ENCODE data around the gene ETDB. TPM values are rescaled to one million over a fixed set of nuclear protein-coding genes. Genes with fewer than 3 reads are reported as not detected.

ETDB gene
- total RNA-seq, 1 donor from 2014 or later, result not detected

Other genes starting within 250 kb of the ETDB start
- gene MOSPD1, start 205.3 kb downstream of the ETDB start, total RNA-seq, result 11.0 TPM
- gene SMIM10, start 129.5 kb downstream of the ETDB start, total RNA-seq, result 14.2 TPM
- gene RTL8B, start 98.0 kb downstream of the ETDB start, total RNA-seq, result 14.8 TPM
- gene RTL8C, start 88.2 kb downstream of the ETDB start, total RNA-seq, result 133 TPM
- 44.2 TPM for gene RTL8A, start 68.4 kb downstream of the ETDB start, total RNA-seq
- 4.8 TPM for gene SMIM10L2B, start 21.8 kb downstream of the ETDB start, total RNA-seq
- gene CT55, start 50.9 kb upstream of the ETDB start, total RNA-seq, result not detected
- not detected for gene ETDA, start 131.5 kb upstream of the ETDB start, total RNA-seq
- not detected for gene ETDC, start 189.0 kb upstream of the ETDB start, total RNA-seq
- 10.3 TPM for gene ZNF75D, start 223.6 kb upstream of the ETDB start, total RNA-seq
- gene ZNF449, start 224.3 kb upstream of the ETDB start, total RNA-seq, result 13.1 TPM